ENCODE data around the gene TMEM225B. TPM values are rescaled to one million over a fixed set of nuclear protein-coding genes. Genes with fewer than 3 reads are reported as not detected.
"Not testable (repeated sequence)": the region's sequence is repeated elsewhere in the genome, so short reads cannot be mapped to it uniquely, and the experiment has no call there.

The TMEM225B gene
- polyA plus RNA-seq, 3 donors: 0.49 to 1.1 (median 0.52) TPM

GRCh38 chr7:99642027-99642426, 44.0 kb downstream of the TMEM225B start:
- WGBS, 3 donors: 63 to 100% (median 82%) methylated on average over 1 of the region's 1 CpG
- no peak overlapping the region for H3K27ac ChIP-seq (ENCODE audit: low read depth, low read length)

DNA sequence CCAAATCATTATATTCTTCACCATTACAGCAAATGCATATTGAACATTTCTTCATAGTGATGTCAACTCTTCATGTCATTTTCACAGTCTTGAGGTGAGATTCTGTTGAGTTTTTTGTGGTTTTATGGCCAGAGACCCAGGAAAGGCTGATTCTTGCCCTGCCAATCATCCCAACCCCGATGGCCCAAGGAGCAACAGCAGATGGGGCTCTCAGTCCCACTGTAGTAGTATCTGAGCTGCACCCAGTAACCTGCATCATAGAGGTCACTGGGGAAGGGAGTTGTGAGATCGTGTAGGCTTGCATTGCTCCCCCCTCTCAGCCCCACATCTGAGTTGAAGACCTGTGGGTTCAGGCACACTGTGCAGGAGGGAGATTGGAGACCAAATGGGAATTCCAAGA, 45.4 kb downstream of the TMEM225B start:
- H3K27ac ChIP-seq (ENCODE audit: low read depth, low read length): no peak overlapping the region
- 89 to 90% (median 90%) methylated on average over 2 of the region's 2 CpGs for WGBS, 3 donors

- WGBS, 3 donors: 96 to 98% (median 97%) methylated on average over 3 of the region's 3 CpGs
Measured at GRCh38 chr7:99644431-99644830, 46.4 kb downstream of the TMEM225B start.

DNA sequence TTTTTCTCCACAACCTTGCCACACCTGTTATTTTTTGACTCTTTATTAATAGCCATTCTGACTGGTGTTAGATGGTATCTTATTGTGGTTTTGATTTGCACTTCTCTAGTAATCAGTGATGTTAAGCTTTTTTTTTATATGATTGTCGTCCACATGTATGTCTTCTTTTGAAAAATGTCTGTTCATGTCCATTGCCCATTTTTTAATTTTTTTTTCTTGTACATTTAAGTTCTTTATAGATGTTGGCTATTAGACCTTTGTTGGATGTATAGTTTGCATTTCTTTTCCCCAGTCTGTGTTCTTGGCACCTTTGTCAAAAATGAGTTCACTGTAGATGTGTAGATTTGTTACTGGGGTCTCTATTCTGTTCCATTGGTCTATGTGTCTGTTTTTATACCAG, 47.5 kb downstream of the TMEM225B start:
- 94 to 100% (median 98%) methylated on average over 1 of the region's 1 CpG for WGBS, 3 donors
- no peak overlapping the region for H3K27ac ChIP-seq (ENCODE audit: low read depth, low read length)

More at GRCh38 chr7:99644431-99644830, 46.4 kb downstream of the TMEM225B start:
- no peak overlapping the region for H3K27ac ChIP-seq (ENCODE audit: low read depth, low read length)

GRCh38 chr7:99648843-99649242, 50.8 kb downstream of the TMEM225B start:
- 90 to 95% (median 91%) methylated on average over 2 of the region's 2 CpGs for WGBS, 3 donors
- H3K27ac ChIP-seq (ENCODE audit: low read depth, low read length): no peak overlapping the region

DNA sequence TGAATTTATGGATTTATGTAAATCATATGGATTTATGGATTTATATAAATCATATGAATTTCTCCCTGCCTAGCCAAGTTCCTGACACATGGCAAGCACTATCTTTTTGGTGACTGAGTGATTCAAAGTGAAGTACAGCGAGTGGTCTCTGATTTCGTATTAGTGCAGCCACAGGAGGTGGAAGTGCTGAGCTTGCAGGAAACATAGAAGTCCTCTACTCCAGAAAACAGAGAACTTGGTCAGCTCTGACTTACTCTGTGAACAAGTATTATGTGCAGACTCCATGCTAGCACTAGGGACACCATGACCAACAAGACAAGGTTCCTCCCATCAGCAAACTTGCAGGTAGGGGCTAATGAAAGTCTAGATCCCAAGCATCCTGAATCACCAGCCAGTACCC, 53.2 kb downstream of the TMEM225B start:
- 91 to 96% (median 91%) methylated on average over 2 of the region's 2 CpGs for WGBS, 3 donors
- H3K27ac ChIP-seq (ENCODE audit: low read depth, low read length): no peak overlapping the region

DNA sequence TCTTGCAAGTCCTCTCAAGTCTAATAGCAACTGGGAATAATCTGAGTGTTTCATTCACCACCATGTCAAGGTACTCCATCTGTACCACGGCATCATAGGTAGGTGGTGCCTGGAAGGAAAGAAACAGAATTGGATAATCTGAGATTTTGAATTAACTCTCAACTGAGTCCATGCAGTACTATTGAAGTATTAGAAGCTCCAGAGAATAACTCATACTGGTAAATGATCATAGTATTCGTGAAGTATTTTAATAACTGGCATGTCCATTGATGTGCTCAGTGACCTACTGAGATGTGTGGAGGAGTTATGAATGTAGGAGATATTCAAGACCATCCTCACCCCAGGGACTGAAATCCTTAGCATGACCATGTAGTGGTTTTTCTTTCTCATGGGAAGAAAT, 54.6 kb downstream of the TMEM225B start:
- 95 to 100% (median 96%) methylated on average over 2 of the region's 2 CpGs for WGBS, 3 donors

GRCh38 chr7:99653269-99653668, 55.2 kb downstream of the TMEM225B start:
- 96 to 99% (median 98%) methylated on average over 4 of the region's 4 CpGs for WGBS, 3 donors
- not testable (repeated sequence) for H3K27ac ChIP-seq (ENCODE audit: low read depth, low read length)

More for the DNA sequence above, 54.6 kb downstream of the TMEM225B start:
- H3K27ac ChIP-seq (ENCODE audit: low read depth, low read length): no peak overlapping the region

DNA sequence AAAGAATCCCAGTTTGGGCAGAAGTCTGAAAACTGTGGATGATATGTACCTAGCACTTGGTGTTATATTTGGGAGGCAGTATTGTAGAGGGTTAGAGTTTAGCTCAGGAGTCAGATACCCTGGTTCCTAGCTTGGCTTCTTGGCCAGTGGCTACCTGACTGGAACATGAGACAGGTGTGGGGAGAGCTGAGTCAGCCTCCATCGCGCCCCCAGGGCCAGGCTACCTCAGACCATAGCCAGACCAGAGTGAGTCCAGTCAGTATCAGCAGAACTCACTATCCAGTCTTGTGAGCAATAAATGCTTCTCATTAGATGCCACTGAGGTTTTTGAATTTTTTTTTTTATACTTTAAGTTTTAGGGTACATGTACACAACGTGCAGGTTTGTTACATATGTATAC, 55.7 kb downstream of the TMEM225B start:
- no peak overlapping the region for H3K27ac ChIP-seq (ENCODE audit: low read depth, low read length)

DNA sequence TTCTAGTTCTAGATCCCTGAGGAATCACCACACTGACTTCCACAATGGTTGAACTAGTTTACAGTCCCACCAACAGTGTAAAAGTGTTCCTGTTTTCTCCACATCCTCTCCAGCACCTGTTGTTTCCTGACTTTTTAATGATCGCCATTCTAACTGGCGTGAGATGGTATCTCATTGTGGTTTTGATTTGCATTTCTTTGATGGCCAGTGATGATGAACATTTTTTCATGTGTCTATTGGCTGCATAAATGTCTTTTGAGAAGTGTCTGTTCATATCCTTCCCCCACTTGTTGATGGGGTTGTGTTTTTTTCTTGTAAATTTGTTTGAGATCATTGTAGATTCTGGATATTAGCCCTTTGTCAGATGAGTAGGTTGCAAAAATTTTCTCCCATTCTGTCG, 56.6 kb downstream of the TMEM225B start:
- H3K27ac ChIP-seq (ENCODE audit: low read depth, low read length): not testable (repeated sequence)
- 86 to 100% (median 90%) methylated on average over 1 to 2 of the region's 3 CpGs for WGBS, 3 donors

More for the DNA sequence above, 55.7 kb downstream of the TMEM225B start:
- WGBS, 3 donors: 94 to 97% (median 95%) methylated on average over 3 of the region's 3 CpGs

DNA sequence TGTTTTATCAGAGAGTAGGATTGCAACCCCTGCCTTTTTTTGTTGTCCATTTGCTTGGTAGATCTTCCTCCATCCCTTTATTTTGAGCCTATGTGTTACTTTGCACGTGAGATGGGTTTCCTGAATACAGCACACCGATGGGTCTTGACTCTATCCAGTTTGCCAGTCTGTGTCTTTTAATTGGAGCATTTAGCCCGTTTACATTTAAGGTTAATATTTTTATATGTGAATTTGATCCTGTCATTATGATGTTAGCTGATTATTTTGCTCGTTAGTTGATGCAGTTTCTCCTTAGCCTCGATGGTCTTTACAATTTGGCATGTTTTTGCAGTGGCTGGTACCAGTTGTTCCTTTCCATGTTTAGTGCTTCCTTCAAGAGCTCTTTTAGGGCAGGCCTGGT, 59.8 kb downstream of the TMEM225B start:
- 90 to 95% (median 94%) methylated on average over 5 of the region's 5 CpGs for WGBS, 3 donors
- not testable (repeated sequence) for H3K27ac ChIP-seq (ENCODE audit: low read depth, low read length)

Other genes starting within 250 kb of the TMEM225B start
- 100 to 1,000 TPM in 2 of 3 donors, 10 to 100 TPM in 1; 62.2 to 282 (median 234) TPM for gene ARPC1B, start 223.5 kb upstream of the TMEM225B start, polyA plus RNA-seq
- 100 to 1,000 TPM in 2 of 3 donors, 10 to 100 TPM in 1; 89.4 to 169 (median 152) TPM for gene PDAP1, start 189.7 kb upstream of the TMEM225B start, polyA plus RNA-seq
- 100 to 1,000 TPM in 1 of 3 donors, 10 to 100 TPM in 2; 58.2 to 105 (median 76.8) TPM for gene BUD31, start 189.3 kb upstream of the TMEM225B start, polyA plus RNA-seq
- 1 to 10 TPM; 1.6 to 4.5 (median 2.3) TPM for gene PTCD1, start 159.5 kb upstream of the TMEM225B start, polyA plus RNA-seq
- gene CPSF4, start 159.3 kb upstream of the TMEM225B start, polyA plus RNA-seq: 10 to 100 TPM; 27.1 to 45.1 (median 32.8) TPM
- gene ATP5MF, start 132.1 kb upstream of the TMEM225B start, polyA plus RNA-seq: 1,000 to 10,000 TPM in 2 of 3 donors, 100 to 1,000 TPM in 1; 432 to 1,027 (median 1,022) TPM
- 1 to 10 TPM; 3.1 to 6.3 (median 4.8) TPM for gene ZNF789, start 125.4 kb upstream of the TMEM225B start, polyA plus RNA-seq
- gene ZNF394, start 98.0 kb upstream of the TMEM225B start, polyA plus RNA-seq: 10 to 100 TPM in 2 of 3 donors, 1 to 10 TPM in 1; 8.2 to 20.8 (median 15.2) TPM
- gene ZKSCAN5, start 93.6 kb upstream of the TMEM225B start, polyA plus RNA-seq: 1 to 10 TPM; 1.7 to 3.7 (median 2.8) TPM
- gene FAM200A, start 46.2 kb upstream of the TMEM225B start, polyA plus RNA-seq: 1 to 10 TPM; 1.7 to 5.7 (median 2.3) TPM
- 10 to 100 TPM; 25.1 to 51.8 (median 40.9) TPM for gene ZNF655, start 39.6 kb upstream of the TMEM225B start, polyA plus RNA-seq
- gene ZSCAN25, start 18.7 kb downstream of the TMEM225B start, polyA plus RNA-seq: 1 to 10 TPM; 3.7 to 5.6 (median 4.7) TPM
- gene CYP3A5, start 81.7 kb downstream of the TMEM225B start, polyA plus RNA-seq: 10 to 100 TPM in 1 of 3 donors, 1 to 10 TPM in 1, not detected in 1; 9.8 to 10.4 TPM
- gene CYP3A7, start 136.9 kb downstream of the TMEM225B start, polyA plus RNA-seq: under 1 TPM in 1 of 3 donors, not detected in 2; 0.10 TPM
- 1 to 10 TPM in 1 of 3 donors, under 1 TPM in 2; 0.10 to 1.3 (median 0.22) TPM for gene CYP3A4, start 185.9 kb downstream of the TMEM225B start, polyA plus RNA-seq
- gene CYP3A43, start 229.7 kb downstream of the TMEM225B start, polyA plus RNA-seq: under 1 TPM in 2 of 3 donors, not detected in 1; 0.09 to 0.39 TPM

Measured in adipose tissue (tissue), 3 donors.